Ascending aorta (tissue), 2 donors: ENCODE measurements around the gene SNAPIN. TPM values are rescaled to one million over a fixed set of nuclear protein-coding genes. Genes with fewer than 3 reads are reported as not detected.

Experiments
- DNase-seq, 2 donors: peaks; one replicate each; pipeline ENCODE4 v3.0.0-alpha.2; 2019; ENCODE audit warnings: low spot score in 2 of 2
- H3K27ac ChIP-seq, 2 donors: fragments of 200-600 bp; sonication (generic); one replicate each; pipeline ENCODE4 v1.5.1; 2016 to 2017; ENCODE audit warnings: mild to moderate bottlenecking in 1 of 2
- H3K27me3 ChIP-seq: fragments of 200-600 bp; sonication (generic); one replicate; pipeline ENCODE4 v1.5.1; 2017
- H3K36me3 ChIP-seq, 2 donors: fragments of 200-600 bp; sonication (generic); one replicate each; pipeline ENCODE4 v1.5.1; 2016
- H3K4me1 ChIP-seq, 2 donors: fragments of 200-600 bp; sonication (generic); one replicate each; pipeline ENCODE4 v1.5.1; 2016 to 2017; ENCODE audit warnings: mild to moderate bottlenecking in 1 of 2
- H3K4me3 ChIP-seq, 2 donors: fragments of 200-600 bp; sonication (generic); one replicate each; pipeline ENCODE4 v1.5.1; 2016 to 2017; ENCODE audit warnings: mild to moderate bottlenecking in 1 of 2
- H3K9me3 ChIP-seq, 2 donors: fragments of 200-600 bp; sonication (generic); one replicate each; pipeline ENCODE4 v1.5.1; 2016
- intact Hi-C: fragments of 100-400 bp; cut with DNase I; formaldehyde crosslinking; loops from one replicate; pipeline ENCODE4 v1.15.1; 2023
- total RNA-seq: library from RNA; depleted of rRNA; stranded (reverse); fragments of >200 nt; gene quantifications from one replicate; pipeline ENCODE4 v1.1.0, GENCODE V29; 2016
- TF ChIP-seq, protein P1 (sequence below), 3 experiments: fragments of 200-600 bp in 2 of 3; fragments of 450-650 bp in 1 of 3; sonication (generic) in 2 of 3; IDR thresholded peaks; one replicate each; pipeline ENCODE4 v1.5.1; 2016 to 2019; ENCODE audit warnings: antibody characterized with exemption in 3 of 3, mild to moderate bottlenecking in 1 of 3, moderate library complexity in 1 of 3

The SNAPIN gene
- total RNA-seq, 1 donor from 2014 or later, result 61.0 TPM

DNA sequence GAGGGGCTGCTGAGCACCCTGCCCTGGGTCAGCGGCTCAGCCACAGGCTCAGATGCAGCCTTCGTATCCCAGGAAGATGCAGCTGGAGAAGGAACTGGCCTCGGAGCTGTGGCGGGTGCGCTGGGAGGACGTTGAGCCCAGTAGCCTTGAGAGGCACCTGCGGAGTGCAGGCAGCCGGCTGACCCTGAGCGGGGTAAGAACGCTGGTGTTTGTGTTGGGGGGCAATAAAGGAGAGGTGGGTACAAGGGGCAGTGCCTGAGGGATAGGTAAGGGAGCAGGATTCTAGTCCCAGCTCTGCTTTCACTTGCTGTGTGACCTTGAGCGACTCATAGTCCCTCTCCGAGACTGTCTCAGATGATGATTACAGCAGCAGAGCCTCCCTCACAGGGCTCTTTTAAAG, 26.4 kb downstream of the SNAPIN start:
- no peak for DNase-seq
- H3K36me3 ChIP-seq, result peaks cover 68 to 79% of the 10 kb centered on the region in 2 donors
- no peak overlapping the region for H3K4me3 ChIP-seq
- no peaks in the 10 kb centered on the region for H3K27me3 ChIP-seq
- peak overlapping the region; percentile 48 to 96 for H3K27ac ChIP-seq
- H3K9me3 ChIP-seq, result no peaks in the 10 kb centered on the region
- intact Hi-C loops, result no loop called here
- TF ChIP-seq, protein P1, sequence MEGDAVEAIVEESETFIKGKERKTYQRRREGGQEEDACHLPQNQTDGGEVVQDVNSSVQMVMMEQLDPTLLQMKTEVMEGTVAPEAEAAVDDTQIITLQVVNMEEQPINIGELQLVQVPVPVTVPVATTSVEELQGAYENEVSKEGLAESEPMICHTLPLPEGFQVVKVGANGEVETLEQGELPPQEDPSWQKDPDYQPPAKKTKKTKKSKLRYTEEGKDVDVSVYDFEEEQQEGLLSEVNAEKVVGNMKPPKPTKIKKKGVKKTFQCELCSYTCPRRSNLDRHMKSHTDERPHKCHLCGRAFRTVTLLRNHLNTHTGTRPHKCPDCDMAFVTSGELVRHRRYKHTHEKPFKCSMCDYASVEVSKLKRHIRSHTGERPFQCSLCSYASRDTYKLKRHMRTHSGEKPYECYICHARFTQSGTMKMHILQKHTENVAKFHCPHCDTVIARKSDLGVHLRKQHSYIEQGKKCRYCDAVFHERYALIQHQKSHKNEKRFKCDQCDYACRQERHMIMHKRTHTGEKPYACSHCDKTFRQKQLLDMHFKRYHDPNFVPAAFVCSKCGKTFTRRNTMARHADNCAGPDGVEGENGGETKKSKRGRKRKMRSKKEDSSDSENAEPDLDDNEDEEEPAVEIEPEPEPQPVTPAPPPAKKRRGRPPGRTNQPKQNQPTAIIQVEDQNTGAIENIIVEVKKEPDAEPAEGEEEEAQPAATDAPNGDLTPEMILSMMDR (IDR thresholded peaks at IDR 0.05), result no peak
- peaks cover 5 to 13% of the 10 kb centered on the region in 2 donors for H3K4me1 ChIP-seq

DNA sequence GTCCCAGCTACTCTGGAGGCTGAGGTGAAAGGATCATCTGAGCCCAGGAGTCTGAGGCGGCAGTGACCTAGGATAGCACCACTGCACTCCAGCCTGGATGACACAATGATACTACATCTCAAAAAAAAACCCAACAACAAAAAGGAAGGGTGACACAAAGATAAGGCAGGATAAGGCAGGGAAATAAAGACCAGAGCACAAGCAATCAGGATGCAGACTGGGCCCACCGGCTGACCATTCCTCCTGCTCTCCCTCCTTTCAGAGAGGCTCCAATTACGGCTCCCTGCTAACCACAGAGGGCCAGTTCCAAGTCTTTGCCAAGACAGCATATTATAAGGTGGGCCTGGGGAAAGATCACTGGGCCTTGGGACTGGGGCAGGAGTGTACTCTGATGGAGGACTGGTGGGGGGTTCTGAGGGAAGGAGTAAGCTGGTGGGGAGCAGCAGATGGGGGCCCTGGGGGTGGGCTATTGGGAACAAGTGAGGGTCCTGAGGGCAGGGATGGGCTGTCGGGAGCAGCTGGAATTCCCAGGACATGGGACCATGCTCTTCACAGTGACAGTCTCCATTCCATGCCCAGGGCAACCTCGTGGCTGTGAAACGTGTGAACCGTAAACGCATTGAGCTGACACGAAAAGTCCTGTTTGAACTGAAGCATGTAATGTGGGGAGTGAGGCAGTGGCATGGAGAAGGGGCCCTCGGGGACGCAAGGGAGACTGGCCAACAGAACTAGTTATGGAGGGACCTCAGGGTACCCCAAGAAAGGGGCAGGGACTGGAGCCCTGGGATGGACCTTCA, 27.2 kb downstream of the SNAPIN start:
- TF ChIP-seq, protein P1 (IDR thresholded peaks at IDR 0.05), result no peak
- Histone ChIP-seq H3K4me1 (peaks cover 5 to 13% of the 10 kb centered on the region in 2 donors), H3K27me3 (no peaks in the 10 kb centered on the region), H3K9me3 (no peaks in the 10 kb centered on the region), H3K4me3 (no peak overlapping the region), H3K27ac (peak overlapping the region; percentile 44 to 96), H3K36me3 (peaks cover 75 to 86% of the 10 kb centered on the region in 2 donors)
- intact Hi-C loops, result no loop called here
- no peak for DNase-seq

DNA sequence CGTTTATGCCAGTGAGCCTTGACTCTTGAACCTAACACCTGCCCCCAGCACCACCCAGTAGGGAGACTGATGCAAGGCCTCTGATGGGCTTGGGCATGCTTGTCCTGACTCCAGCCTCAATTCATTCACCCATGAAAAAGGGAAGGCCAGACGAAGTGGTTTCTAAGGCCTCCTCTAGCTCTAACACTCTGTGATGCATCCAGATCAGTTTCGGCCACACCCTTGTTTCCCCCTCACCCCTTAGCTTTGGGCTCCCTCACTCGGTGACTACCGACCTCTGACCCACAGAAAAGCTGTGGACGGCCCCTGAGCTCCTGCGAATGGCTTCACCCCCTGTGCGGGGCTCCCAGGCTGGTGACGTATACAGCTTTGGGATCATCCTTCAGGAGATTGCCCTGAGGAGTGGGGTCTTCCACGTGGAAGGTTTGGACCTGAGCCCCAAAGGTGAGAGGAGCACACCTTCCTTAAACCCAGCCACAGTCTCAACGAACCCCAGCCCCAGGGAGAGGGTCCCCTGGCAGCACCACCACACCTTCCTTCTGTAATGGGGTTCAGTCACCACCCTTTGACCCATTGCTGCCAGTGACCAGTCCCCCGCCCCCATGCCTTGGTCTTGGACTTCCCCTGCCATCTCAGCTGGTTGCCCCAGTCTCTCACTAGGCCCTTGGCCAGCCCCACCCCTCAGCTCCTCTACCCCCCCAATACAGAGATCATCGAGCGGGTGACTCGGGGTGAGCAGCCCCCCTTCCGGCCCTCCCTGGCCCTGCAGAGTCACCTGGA, 29.0 kb downstream of the SNAPIN start:
- H3K27ac ChIP-seq, result peak overlapping the region; percentile 36 to 47
- DNase-seq, result no peak
- TF ChIP-seq, protein P1 (IDR thresholded peaks at IDR 0.05), result no peak
- peaks cover 71 to 89% of the 10 kb centered on the region in 2 donors for H3K36me3 ChIP-seq
- peaks cover 5 to 10% of the 10 kb centered on the region in 2 donors for H3K4me1 ChIP-seq
- no peaks in the 10 kb centered on the region for H3K27me3 ChIP-seq
- no peaks in the 10 kb centered on the region for H3K9me3 ChIP-seq
- no peak overlapping the region for H3K4me3 ChIP-seq
- intact Hi-C loops, result no loop called here

DNA sequence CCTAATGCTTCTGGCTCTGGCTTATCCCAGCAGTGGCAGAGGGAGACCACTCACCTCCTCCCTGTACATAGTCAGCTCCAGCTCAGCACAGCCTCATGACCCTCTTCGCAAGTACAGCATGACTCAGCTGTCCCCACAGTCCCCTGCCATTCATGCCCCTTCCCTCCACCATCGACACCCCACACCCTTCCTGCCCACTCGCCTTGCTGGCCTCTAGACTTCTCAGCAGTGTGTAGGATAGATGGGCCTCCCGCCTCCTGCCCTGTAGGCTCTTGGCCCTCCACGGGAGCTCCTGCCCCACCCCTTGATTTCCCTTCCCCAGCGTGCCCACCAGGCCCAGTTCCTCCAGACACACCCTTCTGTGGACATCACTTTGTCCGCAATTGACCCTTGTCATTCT, 29.8 kb downstream of the SNAPIN start:
- H3K9me3 ChIP-seq, result no peaks in the 10 kb centered on the region
- peaks cover 75 to 89% of the 10 kb centered on the region in 2 donors for H3K36me3 ChIP-seq
- DNase-seq, result no peak
- H3K27ac ChIP-seq, result peak overlapping the region; percentile 36 to 47
- TF ChIP-seq, protein P1 (IDR thresholded peaks at IDR 0.05), result no peak
- H3K4me3 ChIP-seq, result no peak overlapping the region
- intact Hi-C loops, result no loop called here
- H3K4me1 ChIP-seq, result peaks cover 5 to 9% of the 10 kb centered on the region in 2 donors
- H3K27me3 ChIP-seq, result no peaks in the 10 kb centered on the region

DNA sequence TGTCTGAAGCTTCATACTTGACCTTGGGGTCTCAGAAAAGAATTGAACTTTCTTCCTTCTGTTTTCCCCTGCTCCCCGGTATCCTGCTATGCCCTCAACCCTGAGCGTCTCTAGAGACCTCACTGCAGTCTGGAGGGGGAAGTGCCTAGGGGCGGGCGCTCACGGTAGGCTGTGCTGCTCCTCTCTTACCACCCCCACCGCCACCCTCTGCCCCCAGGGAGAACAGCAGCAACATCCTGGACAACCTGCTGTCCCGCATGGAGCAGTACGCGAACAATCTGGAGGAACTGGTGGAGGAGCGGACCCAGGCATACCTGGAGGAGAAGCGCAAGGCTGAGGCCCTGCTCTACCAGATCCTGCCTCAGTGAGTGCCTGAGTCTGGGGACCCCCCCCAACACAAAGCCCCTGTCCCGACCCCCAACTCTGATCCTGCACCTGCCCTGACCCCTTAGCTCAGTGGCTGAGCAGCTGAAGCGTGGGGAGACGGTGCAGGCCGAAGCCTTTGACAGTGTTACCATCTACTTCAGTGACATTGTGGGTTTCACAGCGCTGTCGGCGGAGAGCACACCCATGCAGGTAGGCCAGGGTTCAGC, 30.3 kb downstream of the SNAPIN start:
- no peak for DNase-seq
- Histone ChIP-seq H3K4me3 (no peak overlapping the region), H3K4me1 (peaks cover 0 to 4% of the 10 kb centered on the region in 2 donors), H3K27me3 (no peaks in the 10 kb centered on the region), H3K9me3 (no peaks in the 10 kb centered on the region), H3K27ac (peak overlapping the region; percentile 4 to 47), H3K36me3 (peaks cover 73 to 90% of the 10 kb centered on the region in 2 donors)
- intact Hi-C loops, result no loop called here
- TF ChIP-seq, protein P1 (IDR thresholded peaks at IDR 0.05), result no peak
